Vagina (tissue), 2 donors: ENCODE results near the gene AKAP6. TPM values are rescaled to one million over a fixed set of nuclear protein-coding genes. Genes with fewer than 3 reads are reported as not detected.

Experiments
- DNase-seq, 2 donors: peaks; one replicate each; pipeline ENCODE4 v3.0.0-alpha.2; 2017; ENCODE audit errors: extremely low spot score in 2 of 2
- H3K27ac ChIP-seq: fragments of 200-600 bp; sonication (generic); one replicate; pipeline ENCODE4 v1.5.1; 2019
- H3K27me3 ChIP-seq: fragments of 200-600 bp; sonication (generic); one replicate; pipeline ENCODE4 v1.5.1; 2019
- H3K36me3 ChIP-seq, 2 donors: fragments of 200-600 bp; sonication (generic); one replicate each; pipeline ENCODE4 v1.5.1; 2017 to 2019
- H3K4me1 ChIP-seq: fragments of 200-600 bp; sonication (generic); one replicate; pipeline ENCODE4 v1.5.1; 2019
- H3K4me3 ChIP-seq, 2 donors: fragments of 200-600 bp; sonication (generic); 1 replicate in 1 of 2; 2 replicates in 1 of 2; pipeline ENCODE4 v1.5.1; 2016 to 2019
- H3K9me3 ChIP-seq: fragments of 200-600 bp; sonication (generic); one replicate; pipeline ENCODE4 v1.5.1; 2019
- POLR2A ChIP-seq, 2 donors: fragments of 450-650 bp; IDR thresholded peaks; one replicate each; pipeline ENCODE4 v1.6.1; 2017; ENCODE audit warnings: antibody characterized with exemption in 2 of 2, mild to moderate bottlenecking in 2 of 2, moderate library complexity in 2 of 2
- POLR2AphosphoS5 ChIP-seq, 2 donors: sonication (generic); formaldehyde crosslinking; IDR thresholded peaks; one replicate each; pipeline ENCODE4 v1.9.0; 2017; ENCODE audit warnings: antibody characterized with exemption in 2 of 2, mild to moderate bottlenecking in 2 of 2, low read depth in 1 of 2; ENCODE audit not compliant: insufficient read depth in 1 of 2
- intact Hi-C: fragments of 100-400 bp; cut with DNase I; formaldehyde crosslinking; loops from one replicate; pipeline ENCODE4 v1.15.1; 2023
- total RNA-seq: library from RNA; depleted of rRNA; stranded (reverse); fragments of >200 nt; gene quantifications from one replicate; pipeline ENCODE4 v1.2.3, GENCODE V29; 2016
- TF ChIP-seq, protein P1 (sequence below), 3 experiments: fragments of 450-650 bp in 2 of 3; fragments of 200-600 bp in 1 of 3; sonication (generic) in 1 of 3; IDR thresholded peaks; one replicate each; pipeline ENCODE4 v1.5.1; 2017 to 2019; ENCODE audit warnings: antibody characterized with exemption in 3 of 3, mild to moderate bottlenecking in 2 of 3, moderate library complexity in 2 of 3

AKAP6 gene
- total RNA-seq, 1 donor from 2014 or later: 3.9 TPM

- H3K4me1 ChIP-seq: no peaks in the 10 kb centered on the region
- no peaks in the 10 kb centered on the region for H3K9me3 ChIP-seq
- no peak overlapping the region for H3K27ac ChIP-seq
- DNase-seq: no peak
- H3K4me3 ChIP-seq: no peak overlapping the region
- no peaks in the 10 kb centered on the region for H3K27me3 ChIP-seq
- TF ChIP-seq POLR2A (IDR thresholded peaks at IDR 0.05) (no peak), POLR2AphosphoS5 (IDR thresholded peaks at IDR 0.05; ENCODE audit: insufficient read depth in 1 of 2, low read depth in 1 of 2) (no peak)
- TF ChIP-seq, protein P1, sequence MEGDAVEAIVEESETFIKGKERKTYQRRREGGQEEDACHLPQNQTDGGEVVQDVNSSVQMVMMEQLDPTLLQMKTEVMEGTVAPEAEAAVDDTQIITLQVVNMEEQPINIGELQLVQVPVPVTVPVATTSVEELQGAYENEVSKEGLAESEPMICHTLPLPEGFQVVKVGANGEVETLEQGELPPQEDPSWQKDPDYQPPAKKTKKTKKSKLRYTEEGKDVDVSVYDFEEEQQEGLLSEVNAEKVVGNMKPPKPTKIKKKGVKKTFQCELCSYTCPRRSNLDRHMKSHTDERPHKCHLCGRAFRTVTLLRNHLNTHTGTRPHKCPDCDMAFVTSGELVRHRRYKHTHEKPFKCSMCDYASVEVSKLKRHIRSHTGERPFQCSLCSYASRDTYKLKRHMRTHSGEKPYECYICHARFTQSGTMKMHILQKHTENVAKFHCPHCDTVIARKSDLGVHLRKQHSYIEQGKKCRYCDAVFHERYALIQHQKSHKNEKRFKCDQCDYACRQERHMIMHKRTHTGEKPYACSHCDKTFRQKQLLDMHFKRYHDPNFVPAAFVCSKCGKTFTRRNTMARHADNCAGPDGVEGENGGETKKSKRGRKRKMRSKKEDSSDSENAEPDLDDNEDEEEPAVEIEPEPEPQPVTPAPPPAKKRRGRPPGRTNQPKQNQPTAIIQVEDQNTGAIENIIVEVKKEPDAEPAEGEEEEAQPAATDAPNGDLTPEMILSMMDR (IDR thresholded peaks at IDR 0.05): no peak
- intact Hi-C loops: no loop called here
- H3K36me3 ChIP-seq: no peaks in the 10 kb centered on the region
Observed at GRCh38 chr14:32330351-32331111, 1.4 kb downstream of the AKAP6 start.

DNA sequence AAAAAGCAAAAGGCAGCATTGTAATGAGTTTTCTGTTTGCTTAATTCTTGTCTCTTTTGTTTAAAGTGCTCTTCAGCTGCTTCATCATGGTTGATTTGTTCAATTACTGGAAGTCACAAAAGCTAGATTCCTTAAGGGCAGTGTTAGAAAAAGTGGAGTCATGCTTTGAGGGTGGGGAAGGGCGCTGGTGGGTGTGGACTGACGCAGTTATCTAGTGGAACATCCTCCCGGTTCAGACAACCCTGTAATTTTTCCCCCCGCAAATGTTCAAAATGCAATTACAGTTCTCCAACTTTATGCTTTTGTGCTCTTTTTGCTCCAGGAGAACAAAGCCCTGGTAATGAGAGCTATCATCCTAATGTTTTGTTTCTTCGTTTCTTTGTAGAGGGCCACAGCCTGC is 2.1 kb downstream of the AKAP6 start:
- TF ChIP-seq POLR2AphosphoS5 (IDR thresholded peaks at IDR 0.05; ENCODE audit: insufficient read depth in 1 of 2, low read depth in 1 of 2) (no peak), POLR2A (IDR thresholded peaks at IDR 0.05) (no peak)
- TF ChIP-seq, protein P1 (IDR thresholded peaks at IDR 0.05): no peak
- H3K9me3 ChIP-seq: no peaks in the 10 kb centered on the region
- no peak overlapping the region for H3K4me3 ChIP-seq
- H3K36me3 ChIP-seq: no peaks in the 10 kb centered on the region
- no peaks in the 10 kb centered on the region for H3K27me3 ChIP-seq
- no peaks in the 10 kb centered on the region for H3K4me1 ChIP-seq
- intact Hi-C loops: no loop called here
- DNase-seq: no peak
- no peak overlapping the region for H3K27ac ChIP-seq

DNA sequence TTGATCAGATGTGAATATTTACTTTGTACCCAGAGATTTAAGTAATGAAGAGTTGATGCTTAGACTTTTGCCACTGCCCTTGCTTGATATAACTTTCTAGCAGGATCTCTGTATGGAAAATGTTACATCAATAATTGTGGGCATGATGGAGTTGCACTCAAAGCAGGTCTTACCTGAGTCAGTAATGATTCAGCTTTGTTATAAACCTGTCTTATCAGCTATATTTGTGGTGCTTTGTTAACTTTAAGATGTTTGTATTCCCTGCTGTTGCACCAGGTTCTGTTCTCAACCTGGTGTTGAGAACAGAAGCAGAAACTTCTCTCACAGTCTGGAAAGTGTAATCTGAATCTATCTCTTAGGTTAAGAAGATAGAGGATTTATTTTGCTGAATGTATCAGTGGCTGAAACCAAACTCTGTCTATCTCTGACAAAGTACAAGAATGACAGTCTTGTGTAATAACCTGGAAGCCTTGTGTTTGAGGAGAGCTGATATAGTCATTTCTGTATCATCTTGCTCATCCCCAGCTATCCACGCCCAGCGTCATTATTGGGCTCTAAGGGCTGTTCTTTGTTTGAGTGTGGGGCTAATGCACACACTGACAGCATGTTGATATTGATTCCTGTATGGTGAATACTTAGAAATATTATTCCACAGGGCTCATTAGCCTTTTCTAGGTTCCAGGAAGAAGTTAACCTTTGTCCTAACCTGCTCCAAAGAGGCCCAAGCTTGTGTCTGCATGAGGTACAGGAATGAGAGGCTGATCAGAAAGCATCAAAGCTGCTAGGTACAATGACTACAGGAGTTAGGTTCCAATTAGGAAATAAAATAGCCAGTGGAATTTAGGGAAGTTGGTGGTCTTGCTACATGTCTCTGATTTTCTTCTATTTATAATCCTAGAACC is 3.6 kb downstream of the AKAP6 start:
- DNase-seq: no peak
- Histone ChIP-seq H3K27ac (no peak overlapping the region), H3K36me3 (no peaks in the 10 kb centered on the region), H3K4me3 (no peak overlapping the region), H3K9me3 (no peaks in the 10 kb centered on the region), H3K4me1 (no peaks in the 10 kb centered on the region), H3K27me3 (no peaks in the 10 kb centered on the region)
- TF ChIP-seq POLR2AphosphoS5 (IDR thresholded peaks at IDR 0.05; ENCODE audit: insufficient read depth in 1 of 2, low read depth in 1 of 2) (no peak), POLR2A (IDR thresholded peaks at IDR 0.05) (no peak)
- TF ChIP-seq, protein P1 (IDR thresholded peaks at IDR 0.05): no peak
- intact Hi-C loops: no loop called here

DNA sequence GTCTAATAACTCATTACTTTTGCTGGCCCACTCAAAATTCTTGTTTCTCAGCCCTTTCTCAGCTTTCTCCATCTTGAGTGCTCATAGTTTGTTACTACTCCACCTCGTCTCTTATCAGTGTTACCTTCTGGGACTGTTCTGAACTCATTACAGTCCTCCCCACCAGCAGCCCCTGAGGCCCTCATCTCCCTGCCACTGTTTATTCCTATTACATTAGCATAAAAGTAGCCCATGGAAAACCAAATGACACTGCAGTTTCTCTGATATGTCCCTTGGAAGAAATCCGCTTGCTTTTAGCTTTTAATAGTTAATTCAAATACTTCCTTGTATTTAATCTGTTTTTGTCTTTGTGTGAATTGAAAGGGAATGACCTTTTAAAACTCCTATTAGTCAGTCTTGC is 7.6 kb downstream of the AKAP6 start:
- no peaks in the 10 kb centered on the region for H3K4me1 ChIP-seq
- TF ChIP-seq, protein P1 (IDR thresholded peaks at IDR 0.05): no peak
- no peak for TF ChIP-seq POLR2A (IDR thresholded peaks at IDR 0.05)
- TF ChIP-seq POLR2AphosphoS5 (IDR thresholded peaks at IDR 0.05; ENCODE audit: insufficient read depth in 1 of 2, low read depth in 1 of 2): no peak
- H3K4me3 ChIP-seq: no peak overlapping the region
- H3K27ac ChIP-seq: no peak overlapping the region
- H3K9me3 ChIP-seq: no peaks in the 10 kb centered on the region
- DNase-seq: no peak
- H3K27me3 ChIP-seq: no peaks in the 10 kb centered on the region
- intact Hi-C loops: no loop called here
- no peaks in the 10 kb centered on the region for H3K36me3 ChIP-seq
